Breast epithelium (tissue), 4 donors: ENCODE measurements around the gene RALY. TPM values are rescaled to one million over a fixed set of nuclear protein-coding genes. Genes with fewer than 3 reads are reported as not detected.

ENCODE experiments used
- DNase-seq, 2 donors: peaks; one replicate each; pipeline ENCODE4 v3.0.0-alpha.2; 2019; ENCODE audit warnings: low spot score in 2 of 2
- H3K27ac ChIP-seq, 2 donors: fragments of 200-600 bp; sonication (generic) in 1 of 2; one replicate each; pipeline ENCODE4 v1.5.1; 2016 to 2019; ENCODE audit warnings: mild to moderate bottlenecking in 1 of 2
- H3K27me3 ChIP-seq, 2 donors: fragments of 200-600 bp; sonication (generic) in 1 of 2; one replicate each; pipeline versions ENCODE4 v1.5.1 to v1.6.0; 2017 to 2019; ENCODE audit warnings: control low read depth in 1 of 2, mild to moderate bottlenecking in 1 of 2
- H3K36me3 ChIP-seq: fragments of 200-600 bp; one replicate; pipeline ENCODE4 v1.5.1; 2019
- H3K4me1 ChIP-seq, 2 donors: fragments of 200-600 bp; sonication (generic); one replicate each; pipeline ENCODE4 v1.5.1; 2016 to 2019; ENCODE audit warnings: control low read depth in 1 of 2
- H3K4me3 ChIP-seq, 3 donors: fragments of 200-600 bp; sonication (generic); 1 replicate in 2 of 3; 2 replicates in 1 of 3; pipeline ENCODE4 v1.5.1; 2016 to 2019; ENCODE audit warnings: mild to moderate bottlenecking in 3 of 3, moderate library complexity in 2 of 3
- H3K9me3 ChIP-seq, 2 donors: fragments of 200-600 bp; sonication (generic) in 1 of 2; one replicate each; pipeline ENCODE4 v1.5.1; 2016 to 2019; ENCODE audit warnings: control low read depth in 1 of 2
- POLR2A ChIP-seq: fragments of 450-650 bp; IDR thresholded peaks from one replicate; pipeline ENCODE4 v1.6.1; 2016; ENCODE audit warnings: antibody characterized with exemption, mild to moderate bottlenecking, moderate library complexity
- POLR2AphosphoS5 ChIP-seq, 3 donors: sonication (generic); formaldehyde crosslinking; IDR thresholded peaks; one replicate each; pipeline ENCODE4 v1.6.1; 2017; ENCODE audit warnings: antibody characterized with exemption in 3 of 3
- intact Hi-C: fragments of 100-400 bp; cut with DNase I; formaldehyde crosslinking; loops from one replicate; pipeline ENCODE4 v1.15.1; 2023; ENCODE audit warnings: low total_unique reads
- total RNA-seq, 3 donors: library from RNA; depleted of rRNA; stranded (reverse); fragments of >200 nt; gene quantifications; one replicate each; pipeline ENCODE4 v1.1.0, GENCODE V29; 2016
- TF ChIP-seq, protein P1 (sequence below), 3 donors: fragments of 450-650 bp; IDR thresholded peaks; one replicate each; pipeline ENCODE4 v1.5.1; 2016 to 2017; ENCODE audit warnings: antibody characterized with exemption in 3 of 3, mild to moderate bottlenecking in 3 of 3, moderate library complexity in 3 of 3

RALY gene
- total RNA-seq, 3 donors from 2014 or later: 73.5 to 120 (median 96.4) TPM

GRCh38 chr20:34108616-34109174 is 115.0 kb downstream of the RALY start:
- Histone ChIP-seq H3K27me3 (no peaks in the 10 kb centered on the region), H3K9me3 (no peaks in the 10 kb centered on the region), H3K4me3 (no peak overlapping the region), H3K27ac (no peak overlapping the region), H3K36me3 (peaks cover 10% of the 10 kb centered on the region), H3K4me1 (peaks cover 0 to 8% of the 10 kb centered on the region in 2 donors)
- no peak for TF ChIP-seq POLR2AphosphoS5 (IDR thresholded peaks at IDR 0.05)
- no peak for TF ChIP-seq POLR2A
- TF ChIP-seq, protein P1, sequence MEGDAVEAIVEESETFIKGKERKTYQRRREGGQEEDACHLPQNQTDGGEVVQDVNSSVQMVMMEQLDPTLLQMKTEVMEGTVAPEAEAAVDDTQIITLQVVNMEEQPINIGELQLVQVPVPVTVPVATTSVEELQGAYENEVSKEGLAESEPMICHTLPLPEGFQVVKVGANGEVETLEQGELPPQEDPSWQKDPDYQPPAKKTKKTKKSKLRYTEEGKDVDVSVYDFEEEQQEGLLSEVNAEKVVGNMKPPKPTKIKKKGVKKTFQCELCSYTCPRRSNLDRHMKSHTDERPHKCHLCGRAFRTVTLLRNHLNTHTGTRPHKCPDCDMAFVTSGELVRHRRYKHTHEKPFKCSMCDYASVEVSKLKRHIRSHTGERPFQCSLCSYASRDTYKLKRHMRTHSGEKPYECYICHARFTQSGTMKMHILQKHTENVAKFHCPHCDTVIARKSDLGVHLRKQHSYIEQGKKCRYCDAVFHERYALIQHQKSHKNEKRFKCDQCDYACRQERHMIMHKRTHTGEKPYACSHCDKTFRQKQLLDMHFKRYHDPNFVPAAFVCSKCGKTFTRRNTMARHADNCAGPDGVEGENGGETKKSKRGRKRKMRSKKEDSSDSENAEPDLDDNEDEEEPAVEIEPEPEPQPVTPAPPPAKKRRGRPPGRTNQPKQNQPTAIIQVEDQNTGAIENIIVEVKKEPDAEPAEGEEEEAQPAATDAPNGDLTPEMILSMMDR (IDR thresholded peaks at IDR 0.05): no peak
- no peak for DNase-seq
- intact Hi-C loops: no loop called here

- intact Hi-C loops: no loop called here
- Histone ChIP-seq H3K4me3 (no peak overlapping the region), H3K27me3 (no peaks in the 10 kb centered on the region), H3K4me1 (peaks cover 0 to 8% of the 10 kb centered on the region in 2 donors), H3K27ac (no peak overlapping the region), H3K9me3 (no peaks in the 10 kb centered on the region), H3K36me3 (peaks cover 6% of the 10 kb centered on the region)
- no peak for DNase-seq
- TF ChIP-seq POLR2A: no peak
Observed at GRCh38 chr20:34109442-34109841, 115.7 kb downstream of the RALY start.

DNA sequence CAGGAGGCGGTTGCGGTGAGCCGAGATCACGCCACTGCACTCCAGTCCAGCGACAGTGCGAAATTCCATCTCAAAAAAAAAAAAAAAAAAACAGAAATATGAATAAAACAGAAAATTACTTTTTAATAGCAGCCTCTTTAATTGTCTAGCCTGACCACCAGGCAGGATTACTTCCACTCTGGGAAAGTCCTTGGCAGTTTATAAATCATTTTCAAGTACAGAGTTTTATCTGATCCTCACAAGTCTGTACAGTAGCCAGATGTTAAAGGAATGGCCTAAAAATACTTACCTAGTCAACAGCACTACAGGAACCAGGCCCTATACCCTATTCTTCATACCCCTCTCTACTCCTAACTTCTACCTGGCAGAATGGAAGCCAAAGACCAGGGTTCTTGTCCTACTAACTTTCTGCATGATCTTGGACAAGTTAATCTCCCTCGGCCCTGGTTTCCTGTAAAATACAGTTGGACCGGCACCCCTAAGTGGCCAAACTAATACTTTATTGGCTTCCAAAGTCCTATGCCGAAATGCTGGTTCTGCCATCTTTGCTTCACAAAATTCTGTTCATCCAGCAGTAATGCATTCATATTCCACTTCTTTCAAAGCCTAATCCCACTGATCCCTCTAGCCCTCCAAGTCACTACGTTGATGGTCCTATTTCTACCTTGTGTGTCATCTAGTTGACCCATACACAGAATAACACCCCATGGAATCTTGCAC is 116.5 kb downstream of the RALY start:
- intact Hi-C loops: no loop called here
- Histone ChIP-seq H3K36me3 (no peaks in the 10 kb centered on the region), H3K4me3 (peak overlapping the region; percentile 73 to 99 (median 97)), H3K27me3 (no peaks in the 10 kb centered on the region), H3K27ac (peak overlapping the region in 1 of 2 donors; percentile 98), H3K9me3 (no peaks in the 10 kb centered on the region), H3K4me1 (peaks cover 0 to 8% of the 10 kb centered on the region in 2 donors)
- TF ChIP-seq, protein P1 (IDR thresholded peaks at IDR 0.05): no peak
- no peak for TF ChIP-seq POLR2A
- no peak for TF ChIP-seq POLR2AphosphoS5 (IDR thresholded peaks at IDR 0.05)
- no peak for DNase-seq

GRCh38 chr20:34110745-34111641 is 117.3 kb downstream of the RALY start:
- peak in 1 of 3 donors; percentile 8 for TF ChIP-seq POLR2AphosphoS5 (IDR thresholded peaks at IDR 0.05)
- TF ChIP-seq, protein P1 (IDR thresholded peaks at IDR 0.05): no peak
- peak overlapping the region; percentile 73 to 99 (median 97) for H3K4me3 ChIP-seq
- no peaks in the 10 kb centered on the region for H3K36me3 ChIP-seq
- H3K4me1 ChIP-seq: peaks cover 0 to 8% of the 10 kb centered on the region in 2 donors
- H3K27ac ChIP-seq: peak overlapping the region; percentile 94 to 98
- H3K9me3 ChIP-seq: no peaks in the 10 kb centered on the region
- no peaks in the 10 kb centered on the region for H3K27me3 ChIP-seq
- intact Hi-C loops: no loop called here
- no peak for DNase-seq

GRCh38 chr20:34111702-34112599 is 118.2 kb downstream of the RALY start, which contains the start of gene EIF2S2:
Gene EIF2S2 (minus strand): TSS chr20:34112243. CDS start chr20:34112110, 133 bp downstream.
- peaks cover 0 to 8% of the 10 kb centered on the region in 2 donors for H3K4me1 ChIP-seq

More at GRCh38 chr20:34111702-34112599, 118.2 kb downstream of the RALY start, which contains the start of gene EIF2S2:
- Histone ChIP-seq H3K27ac (peak within 1 kb of the TSS; percentile 94 to 98), H3K27me3 (no peaks in the 10 kb centered on the region), H3K4me3 (peak within 1 kb of the TSS; percentile 73 to 99 (median 97)), H3K9me3 (no peaks in the 10 kb centered on the region), H3K36me3 (no peaks in the 10 kb centered on the region)
- TF ChIP-seq, protein P1 (IDR thresholded peaks at IDR 0.05): peak in 1 of 3 donors; percentile 16
- TF ChIP-seq POLR2AphosphoS5 (IDR thresholded peaks at IDR 0.05) (peak; percentile 89 to 98 (median 97)), POLR2A (peak; percentile 94)
- peak; percentile 92 to 97 for DNase-seq
- intact Hi-C loops: no loop called here
